ENCODE data around the gene NDUFV1.
A peak's percentile ranks its signal among the peaks of the same experiment; 100 is the strongest.
"Not testable (repeated sequence)": the region's sequence is repeated elsewhere in the genome, so short reads cannot be mapped to it uniquely, and the experiment has no call there.

NDUFV1 gene

GRCh38 chr11:67628710-67629385 lies 22.1 kb downstream of the NDUFV1 start:
- DNase-seq: no peak

DNA sequence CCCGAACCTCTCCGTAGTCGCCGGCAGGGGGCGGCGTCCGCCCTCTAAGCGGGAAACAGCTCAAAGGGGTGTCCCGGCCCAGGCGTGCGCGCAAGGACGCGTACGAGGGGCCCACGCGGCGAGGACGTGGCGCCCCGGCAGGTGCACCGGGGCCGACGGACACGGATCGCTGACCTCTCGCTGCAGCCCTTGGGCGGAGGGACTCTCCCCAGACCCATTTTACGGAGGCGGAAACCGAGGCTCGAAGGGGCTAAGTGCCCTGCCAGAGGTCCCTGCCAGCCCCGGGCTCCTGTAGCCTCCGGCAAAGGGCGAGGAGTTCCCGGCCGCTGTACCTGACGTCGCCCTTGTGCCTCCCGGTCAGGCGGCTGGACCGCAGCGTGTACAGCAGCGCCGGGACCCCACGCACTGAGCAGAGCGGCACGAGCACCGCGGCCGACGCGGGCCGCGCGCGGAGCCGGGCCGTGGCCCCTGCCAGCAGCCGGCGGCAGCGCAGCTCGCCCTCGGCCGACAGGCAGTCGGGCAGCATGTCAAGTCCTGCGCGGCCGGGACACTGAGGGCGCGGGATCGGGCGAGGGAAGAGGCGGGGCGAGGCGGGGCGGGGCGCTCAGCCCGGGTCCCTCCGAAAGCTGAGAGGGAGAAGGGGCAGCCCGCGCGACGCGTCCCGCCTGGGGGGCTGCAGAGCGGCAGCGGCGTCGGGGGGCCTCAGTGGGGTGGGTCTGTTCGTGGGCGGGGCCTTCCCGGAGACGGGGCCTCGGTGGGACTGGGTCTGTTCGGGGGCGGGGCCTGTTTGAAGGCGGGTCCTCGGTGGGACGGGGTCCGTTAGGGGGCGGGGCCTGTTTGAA lies 22.9 kb downstream of the NDUFV1 start, which contains the start of gene NUDT8:
Gene NUDT8 (minus strand): TSS at position 552 of the 842 bp plus-strand sequence. CDS start 26 bp downstream, at position 526.
- peak; percentile 76 for DNase-seq

- DNase-seq: peak; percentile 90
Observed at GRCh38 chr11:67630228-67630942, 23.6 kb downstream of the NDUFV1 start.

DNA sequence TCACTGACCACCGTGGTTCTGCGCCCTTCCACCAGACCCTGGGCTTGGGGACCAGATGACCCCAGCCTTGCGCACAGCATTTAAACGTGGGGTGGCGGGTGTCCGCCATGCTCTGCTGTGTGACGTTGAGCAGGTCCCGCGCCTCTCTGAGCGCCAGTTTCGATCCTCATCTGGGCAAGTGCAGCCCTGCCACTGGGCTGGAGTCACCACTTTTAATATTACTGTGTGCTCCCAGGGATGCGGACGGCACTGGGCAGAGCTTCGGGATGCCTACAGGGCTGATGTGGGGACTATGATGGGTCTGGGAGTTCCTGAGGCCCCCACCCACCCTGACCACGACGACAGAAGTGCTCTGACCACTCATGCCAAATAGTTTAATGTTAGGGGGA lies 24.2 kb downstream of the NDUFV1 start:
- no peak for DNase-seq

DNA sequence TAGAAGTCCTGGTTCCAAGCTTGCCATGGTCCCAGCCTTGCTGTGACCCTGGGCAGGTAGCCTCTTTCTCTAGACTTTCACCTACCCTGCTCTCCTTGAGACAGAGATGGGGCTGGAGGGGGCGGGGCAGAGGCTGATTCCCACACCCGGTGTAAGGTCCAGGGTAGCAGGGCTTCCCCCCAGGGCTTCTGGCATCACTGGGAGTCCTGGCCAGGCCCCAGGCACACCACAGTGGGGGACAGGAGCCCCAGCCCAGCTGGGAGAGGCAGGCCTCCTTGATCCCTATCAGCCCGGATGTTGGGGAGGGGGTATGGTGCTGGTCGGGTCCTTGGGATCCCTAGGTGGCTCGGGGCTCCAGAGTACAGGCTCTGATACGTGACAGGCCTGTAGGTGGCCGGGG lies 24.7 kb downstream of the NDUFV1 start:
- DNase-seq: no peak

GRCh38 chr11:67631853-67632174 lies 25.1 kb downstream of the NDUFV1 start:
- no peak for DNase-seq

DNA sequence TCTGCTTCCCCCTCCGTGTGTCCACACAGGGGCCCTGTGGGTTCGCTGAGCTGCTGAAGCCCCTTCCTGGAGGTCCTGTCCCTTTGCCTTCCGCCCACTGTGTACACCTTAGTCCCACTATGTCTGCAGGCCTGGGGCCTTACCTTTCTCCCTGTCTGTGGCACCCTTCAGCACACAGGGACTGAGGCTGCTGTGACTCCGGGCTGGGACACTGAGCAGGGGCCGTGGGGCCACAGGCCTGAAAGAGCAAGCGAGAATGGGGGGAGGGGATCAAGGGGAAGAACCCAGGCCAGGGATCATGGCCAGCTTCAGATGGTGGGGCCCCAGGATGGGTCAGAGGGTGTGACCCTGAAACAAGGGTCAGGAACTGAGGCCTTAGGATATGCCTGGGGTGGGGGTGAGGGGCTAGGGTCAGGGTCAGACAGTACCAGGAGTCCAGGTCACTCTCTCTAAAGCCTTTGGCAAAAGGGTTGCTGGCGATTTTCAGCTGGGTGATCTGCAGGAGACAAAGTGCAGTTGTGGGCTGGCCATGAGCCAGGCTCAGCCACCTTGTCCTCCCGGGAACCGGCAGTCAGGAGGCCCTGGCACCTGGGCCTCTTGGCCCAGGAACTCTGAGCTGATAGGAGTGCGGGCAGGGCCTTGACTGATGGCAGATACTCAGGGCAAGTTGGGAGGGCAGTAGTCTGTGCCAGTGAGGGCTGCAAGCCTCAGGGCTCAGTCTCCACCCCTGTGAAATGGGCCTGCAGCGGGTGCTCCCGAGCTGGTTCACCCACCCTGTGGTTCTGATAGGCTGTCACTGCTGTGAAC lies 25.6 kb downstream of the NDUFV1 start:
- DNase-seq: no peak

DNA sequence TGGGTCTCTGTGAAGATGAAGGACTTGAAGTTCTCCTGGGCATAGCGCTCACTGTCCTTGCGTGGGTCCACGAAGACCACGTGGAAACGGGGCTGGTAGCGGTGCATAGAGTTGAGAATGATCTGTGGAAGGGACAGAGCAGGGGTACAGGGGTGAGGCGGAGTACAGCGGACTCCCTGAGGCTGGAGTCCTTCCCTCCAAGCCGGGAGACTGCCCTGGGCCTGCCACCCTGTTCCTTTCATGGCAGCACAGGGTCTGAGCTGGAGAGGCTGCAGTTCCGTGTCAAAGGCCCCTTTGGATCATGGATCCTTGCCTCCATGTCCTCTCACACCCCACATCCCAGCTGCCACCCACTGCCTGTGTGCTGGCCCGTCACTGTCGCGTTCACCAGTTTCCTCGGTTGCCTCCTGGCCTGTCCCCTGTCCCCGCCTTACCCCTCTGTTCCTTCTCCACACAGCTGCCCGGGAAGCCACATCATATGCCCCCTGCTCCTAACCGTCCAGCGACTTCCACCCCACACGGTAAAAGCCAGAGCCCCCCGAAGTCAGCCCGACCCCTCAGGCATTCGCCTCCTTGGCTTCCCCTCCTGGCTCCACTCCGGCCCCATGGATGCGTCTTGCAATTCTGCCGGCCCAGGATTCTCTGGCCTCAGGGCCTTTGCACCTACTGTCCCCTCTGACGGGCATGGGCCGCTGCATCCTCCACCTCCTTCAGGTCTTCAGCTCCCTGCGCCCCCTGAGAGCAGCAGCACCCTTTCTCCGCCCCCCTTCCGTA lies 26.4 kb downstream of the NDUFV1 start:
- DNase-seq: no peak

GRCh38 chr11:67633758-67634365 lies 27.1 kb downstream of the NDUFV1 start:
- no peak for DNase-seq

DNA sequence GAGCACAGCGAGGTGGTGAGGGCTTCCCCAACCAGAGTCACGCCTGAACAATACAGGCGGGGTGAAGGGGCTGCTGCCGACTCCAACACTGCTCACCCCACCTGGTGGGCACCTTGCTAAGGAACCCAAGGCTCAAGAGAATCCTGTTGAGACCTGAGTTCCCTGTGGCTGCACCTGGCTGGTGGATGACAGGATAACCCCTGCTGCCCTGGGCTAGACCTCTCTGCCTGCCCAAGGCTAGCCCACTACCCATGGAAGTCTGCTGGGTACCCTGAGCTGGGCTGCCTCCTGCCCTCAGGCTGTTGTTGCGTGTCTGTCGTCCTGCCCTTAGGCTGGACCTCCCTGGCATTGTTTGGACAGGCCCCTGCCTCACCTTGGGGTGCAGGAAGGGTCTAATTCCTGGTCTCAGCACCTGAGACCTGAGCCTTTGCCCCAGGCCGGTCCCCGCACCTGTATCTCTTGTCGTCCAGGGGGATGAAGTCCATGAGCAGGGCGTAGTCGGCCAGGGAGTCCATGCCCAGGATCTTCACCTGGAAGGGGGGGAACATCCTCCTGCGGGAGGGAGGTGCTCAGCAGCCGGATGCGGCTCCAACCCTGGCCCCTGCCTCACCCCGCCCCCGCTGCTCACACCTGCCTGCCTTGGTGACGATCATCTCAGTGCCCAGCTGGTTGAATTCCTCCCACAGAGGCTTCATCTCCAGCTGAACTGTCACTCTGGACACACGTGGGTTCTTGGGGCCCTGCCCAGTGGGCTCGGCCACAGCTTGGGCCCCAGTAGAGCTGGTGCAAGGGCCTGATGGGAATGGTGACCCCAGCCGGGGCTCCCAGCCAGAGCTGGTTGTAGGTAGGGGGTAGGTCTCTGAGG lies 27.9 kb downstream of the NDUFV1 start:
- no peak for DNase-seq

DNA sequence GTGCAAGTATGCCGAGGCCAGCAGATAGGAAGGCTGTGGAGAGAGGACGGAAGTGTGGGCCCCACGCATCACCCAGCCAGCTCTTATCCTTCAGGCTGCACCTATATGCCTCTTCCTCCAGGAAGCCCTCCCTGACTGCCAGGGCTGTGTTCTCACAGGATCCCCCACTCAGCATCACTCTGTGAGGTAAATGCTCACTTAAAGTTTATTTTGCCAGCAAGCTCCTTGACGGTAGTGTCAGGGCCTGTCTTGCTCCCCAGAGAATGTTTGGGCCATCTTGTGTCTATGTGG lies 28.4 kb downstream of the NDUFV1 start:
- DNase-seq: no peak

DNA sequence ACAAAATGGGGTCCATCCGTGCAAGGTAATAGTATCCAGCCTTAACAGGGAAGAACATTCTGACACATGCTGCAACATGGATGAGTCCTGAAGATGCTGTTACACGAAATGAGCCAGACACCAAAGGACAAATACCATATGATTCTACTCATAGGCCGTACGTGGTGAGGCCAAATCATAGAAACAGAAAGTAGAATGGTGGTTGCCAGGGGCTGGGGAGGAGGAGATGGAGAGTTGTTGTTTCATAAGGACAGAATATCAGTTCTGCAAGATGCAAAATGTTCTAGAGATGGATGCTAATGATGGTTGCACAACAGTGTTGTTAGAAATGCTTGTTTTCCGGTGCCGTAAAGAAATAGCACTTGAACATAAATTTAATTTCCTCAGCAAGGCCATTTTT lies 30.2 kb downstream of the NDUFV1 start:
- no peak for DNase-seq

GRCh38 chr11:67637441-67637840 lies 30.7 kb downstream of the NDUFV1 start:
- not testable (repeated sequence) for DNase-seq

DNA sequence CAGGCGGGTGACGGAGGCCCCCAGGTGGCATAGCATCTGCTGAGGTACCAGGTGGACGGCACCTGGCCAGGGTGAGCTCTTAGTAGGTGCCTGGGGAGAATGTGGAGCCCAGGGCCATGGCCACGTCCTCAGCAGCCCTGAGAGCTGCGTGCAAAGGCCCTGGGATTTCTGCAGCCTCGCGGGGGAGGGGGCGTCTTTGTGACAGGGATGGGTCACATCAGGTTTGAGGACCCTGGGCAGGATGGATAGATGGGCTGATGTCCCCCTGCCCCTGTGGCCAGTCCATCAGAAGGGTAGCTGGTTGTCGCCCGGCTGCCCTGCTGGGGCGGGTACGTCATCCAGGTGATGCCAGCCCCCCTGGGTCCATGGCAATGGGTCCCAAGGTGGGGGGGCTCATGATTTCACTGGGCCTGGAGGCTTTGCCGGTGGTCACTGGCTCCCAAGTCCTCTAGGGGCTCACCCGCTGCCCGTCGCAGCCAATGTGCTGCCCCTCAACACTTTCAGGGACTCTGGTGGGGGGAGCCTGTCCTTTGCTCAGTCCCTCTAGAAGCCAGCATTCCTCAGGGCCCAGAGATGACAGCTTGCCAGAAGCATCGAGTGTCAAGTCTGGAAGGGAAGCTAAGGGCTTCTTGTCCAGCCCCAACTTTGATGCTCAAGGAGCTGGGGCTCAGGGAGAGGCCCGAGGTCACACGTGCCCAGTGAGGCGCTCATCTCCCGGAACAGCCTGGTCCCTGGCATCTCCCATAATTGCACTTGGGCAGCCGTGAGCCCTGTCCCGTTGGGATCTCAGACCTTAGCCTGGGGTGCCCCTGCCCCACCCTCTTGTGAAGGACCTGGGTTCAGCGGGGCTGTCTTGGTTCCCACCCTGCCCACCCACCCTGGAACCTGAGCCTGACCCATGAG lies 32.0 kb downstream of the NDUFV1 start:
- DNase-seq: no peak

DNA sequence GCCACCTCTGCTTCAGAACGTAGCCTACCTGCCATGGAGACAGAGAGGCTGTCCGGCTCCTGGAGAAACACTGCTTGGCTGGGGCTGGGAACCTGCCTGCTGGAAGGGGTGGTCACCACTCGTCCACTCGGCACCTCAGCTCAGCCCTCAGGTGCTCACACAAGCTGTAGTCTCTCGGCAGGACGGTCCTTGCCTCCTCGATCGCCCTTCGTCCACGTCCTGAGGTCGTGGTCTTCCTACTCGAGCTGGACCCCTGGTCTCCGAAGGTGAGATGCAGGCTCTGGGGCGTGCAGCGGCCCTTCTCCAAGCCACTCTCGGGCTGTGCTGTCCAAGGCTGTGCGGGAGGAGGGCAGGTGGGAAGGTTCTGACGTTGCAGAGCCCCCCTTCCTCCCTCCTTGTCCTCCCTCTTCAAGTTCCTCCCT lies 32.7 kb downstream of the NDUFV1 start, which contains the start of gene TBX10:
Gene TBX10 (minus strand): TSS at position 326 of the 422 bp plus-strand sequence. CDS start 291 bp downstream, at position 35.
- no peak for DNase-seq

DNA sequence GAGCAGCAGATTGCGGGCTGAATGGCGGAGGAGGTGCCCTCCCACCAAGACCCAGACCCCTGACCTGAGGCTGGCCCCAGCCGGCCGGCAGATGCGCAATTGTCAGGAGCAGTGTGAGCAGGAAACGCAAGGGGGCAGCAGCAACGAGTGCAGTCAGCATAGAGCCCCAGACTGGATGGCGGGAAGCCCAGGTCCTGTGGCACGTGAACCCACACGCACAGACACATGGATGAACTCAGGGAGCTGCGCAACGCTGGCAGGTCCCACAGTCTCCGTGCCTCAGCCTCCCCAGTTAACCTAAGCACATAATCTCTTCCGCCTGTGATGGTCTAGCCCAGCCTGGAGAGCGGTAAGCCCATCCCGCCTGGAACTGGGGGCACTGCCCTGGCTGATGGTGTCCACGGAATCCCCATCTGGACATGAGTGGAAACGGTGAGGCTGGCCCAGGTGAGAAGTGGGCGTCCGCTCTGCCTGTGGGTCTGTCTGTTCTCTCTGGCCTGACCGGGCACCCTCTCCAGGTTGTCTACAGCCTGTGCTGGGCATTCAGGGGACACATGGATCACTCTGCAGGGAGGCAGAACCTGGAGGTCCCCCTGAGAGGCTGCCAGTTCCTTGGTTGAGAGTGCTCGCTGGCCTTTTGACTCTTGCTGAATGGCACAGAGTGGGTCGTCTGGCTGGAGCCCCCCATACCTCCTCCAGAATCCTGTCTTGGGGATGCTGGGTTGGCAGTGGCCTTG lies 33.5 kb downstream of the NDUFV1 start:
- DNase-seq: no peak

DNA sequence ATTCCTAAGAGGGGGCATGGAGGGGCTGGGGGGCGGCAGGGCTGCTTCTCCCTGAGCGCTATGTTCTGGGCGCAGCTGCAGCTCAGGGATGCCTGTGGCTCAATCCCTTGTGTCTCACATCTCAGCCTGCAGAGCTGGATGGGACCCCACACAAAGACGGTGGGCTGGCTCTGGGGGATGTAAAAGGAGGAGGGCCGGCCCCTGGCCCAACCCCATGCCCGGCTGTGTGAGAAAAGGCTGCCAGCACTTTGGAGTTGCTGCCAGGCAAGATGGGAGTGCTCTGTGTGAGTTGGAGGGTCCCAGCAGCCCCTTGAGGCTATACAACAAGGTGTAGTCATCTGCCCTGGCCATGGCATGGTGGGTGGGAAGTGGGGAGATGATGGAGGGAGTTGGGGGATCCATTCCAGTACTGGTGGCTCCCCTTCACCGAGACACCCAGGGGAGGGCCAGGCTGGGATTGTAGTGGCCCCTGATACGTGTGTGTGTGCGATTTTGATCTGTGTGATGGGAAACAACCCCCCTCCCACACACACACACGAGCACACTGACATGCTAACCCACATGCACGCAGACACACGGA lies 34.1 kb downstream of the NDUFV1 start:
- DNase-seq: no peak
